A549 (cell line): ENCODE measurements around the gene IGFBP2. TPM values are rescaled to one million over a fixed set of nuclear protein-coding genes. Genes with fewer than 3 reads are reported as not detected.

Source experiments
- ATAC-seq, 2 experiments: fragments of 200-7000 bp in 1 of 2; fragments of >200 bp in 1 of 2; cut with Nextera tagmentation in 1 of 2; cut with Tn5 transposase in 1 of 2; 3 replicates each; pipeline versions ENCODE4 v1.8.0 to v1.9.1; 2018 to 2020; ENCODE audit warnings: mild to moderate bottlenecking in 1 of 2, moderate library complexity in 1 of 2
- CTCF ChIA-PET: fragments of 300-600 bp; sonication (Branson Sonifier 250); formaldehyde crosslinking; extraction: SDS; loops from one replicate; lab custom pipeline; 2021; ENCODE audit warnings: antibody characterized with exemption, inconsistent platforms; lab: Yijun Ruan, JAX
- POLR2A ChIA-PET: fragments of 350-600 bp; formaldehyde crosslinking; extraction: SDS; loops from one replicate; lab custom pipeline; 2021; ENCODE audit warnings: antibody characterized with exemption, inconsistent platforms; lab: Yijun Ruan, JAX
- DNase-seq, 2 experiments: peaks; one replicate each; pipeline versions ENCODE4 v3.0.0 to v3.0.0-alpha.2; 2011 to 2016; ENCODE audit warnings: low read depth in 1 of 2, low spot score in 1 of 2
- FAIRE-seq: peaks from 2 replicates; lab custom pipeline; 2011; peaks lifted over from hg19 to GRCh38; lab: Jason Lieb, UNC
- H3K27ac ChIP-seq, 2 experiments: fragments of >200 bp; sonication (Bioruptor Twin); formaldehyde crosslinking; 3 replicates each; pipeline ENCODE4 v1.5.1; 2016 to 2017
- H3K4me1 ChIP-seq: fragments of >200 bp; sonication (Bioruptor Twin); formaldehyde crosslinking; 3 replicates; pipeline ENCODE4 v1.6.1; 2016
- H3K4me2 ChIP-seq: fragments of >200 bp; sonication (Bioruptor Twin); formaldehyde crosslinking; 3 replicates; pipeline ENCODE4 v1.6.1; 2016
- H3K4me3 ChIP-seq: fragments of >200 bp; sonication (Bioruptor Twin); formaldehyde crosslinking; 3 replicates; pipeline ENCODE4 v1.5.1; 2016
- H3K9me3 ChIP-seq: fragments of >200 bp; sonication (Bioruptor Twin); formaldehyde crosslinking; 3 replicates; pipeline ENCODE4 v1.6.1; 2016
- BCL3 ChIP-seq: fragments of >200 bp; sonication (Bioruptor Twin); formaldehyde crosslinking; IDR thresholded peaks from 3 replicates; pipeline ENCODE4 v1.6.1; 2016
- E2F6 ChIP-seq: IDR thresholded peaks from 2 replicates; pipeline ENCODE4 v1.6.1; 2012; ENCODE audit warnings: low read depth, borderline replicate concordance
- ELK1 ChIP-seq: fragments of 150-350 bp; IDR thresholded peaks from 2 replicates; pipeline ENCODE4 v1.6.1; 2014; ENCODE audit warnings: low read depth, mild to moderate bottlenecking, low read length
- FOSB ChIP-seq: fragments of 250-450 bp; sonication (Bioruptor Pico); IDR thresholded peaks from 2 replicates; pipeline ENCODE4 v1.5.0; 2020; ENCODE audit warnings: mild to moderate bottlenecking, moderate library complexity
- HES2 ChIP-seq: fragments of >200 bp; sonication (Bioruptor Twin); formaldehyde crosslinking; IDR thresholded peaks from 2 replicates; pipeline ENCODE4 v1.6.1; 2016
- HEYL ChIP-seq: fragments of 250-450 bp; sonication (Bioruptor Pico); IDR thresholded peaks from 2 replicates; pipeline ENCODE4 v1.8.0; 2021; ENCODE audit warnings: mild to moderate bottlenecking, moderate library complexity
- HOXB13 ChIP-seq: fragments of 250-450 bp; sonication (Bioruptor Pico); IDR thresholded peaks from 2 replicates; pipeline ENCODE4 v1.5.0; 2020; ENCODE audit warnings: low read depth, mild to moderate bottlenecking, moderate library complexity
- HOXB5 ChIP-seq: fragments of 250-450 bp; sonication (Bioruptor Pico); IDR thresholded peaks from 2 replicates; pipeline ENCODE4 v1.5.0; 2020; ENCODE audit warnings: mild to moderate bottlenecking, moderate library complexity
- JUN ChIP-seq, 2 experiments: fragments of >200 bp; sonication (Bioruptor Twin); formaldehyde crosslinking; IDR thresholded peaks; 2 replicates in 1 of 2; 3 replicates in 1 of 2; pipeline ENCODE4 v1.6.1; 2016 to 2017
- JUNB ChIP-seq: fragments of >200 bp; sonication (Bioruptor Twin); formaldehyde crosslinking; IDR thresholded peaks from 2 replicates; pipeline ENCODE4 v1.6.1; 2016
- KDM5A ChIP-seq: fragments of 200-600 bp; sonication (generic); IDR thresholded peaks from 2 replicates; pipeline ENCODE4 v1.6.1; 2016; ENCODE audit warnings: antibody characterized with exemption, mild to moderate bottlenecking
- RCOR1 ChIP-seq: fragments of 150-350 bp; IDR thresholded peaks from 2 replicates; pipeline ENCODE4 v1.6.1; 2014; ENCODE audit warnings: antibody characterized with exemption, low read length, low read depth
- RNF2 ChIP-seq: fragments of 200-600 bp; sonication (generic); IDR thresholded peaks from 2 replicates; pipeline ENCODE4 v1.6.1; 2016; ENCODE audit warnings: low read depth, mild to moderate bottlenecking, antibody characterized with exemption, moderate library complexity, borderline replicate concordance
- SREBF2 ChIP-seq: fragments of 450-650 bp; IDR thresholded peaks from 2 replicates; pipeline ENCODE4 v1.6.1; 2014; ENCODE audit warnings: mild to moderate bottlenecking, moderate library complexity
- TP53 ChIP-seq: fragments of 250-450 bp; sonication (Bioruptor Pico); IDR thresholded peaks from 2 replicates; pipeline ENCODE4 v1.5.0; 2021; ENCODE audit warnings: mild to moderate bottlenecking, moderate library complexity
- ZSCAN20 ChIP-seq: fragments of 250-450 bp; sonication (Bioruptor Pico); IDR thresholded peaks from 2 replicates; pipeline ENCODE4 v1.8.0; 2022; ENCODE audit warnings: mild to moderate bottlenecking, moderate library complexity
- WGBS: methylation state at CpG from one replicate; pipeline ENCODE4 v1.1.6; 2017; ENCODE audit errors: missing lambda C conversion rate; 5-methylcytosine and 5-hydroxymethylcytosine counted together
- polyA plus RNA-seq, 4 experiments: library from polyadenylated mRNA; depleted of rRNA in 3 of 4; stranded (reverse); fragments of >200 nt; fragmentation: RNase III in 1 of 4; extraction: RNeasy Plus Mini Kit Qiagen cat#74134 plus additional on column Dnase treatment in 1 of 4; gene quantifications; 2 replicates in 3 of 4; 3 replicates in 1 of 4; pipeline ENCODE4 v1.2.3, GENCODE V29; 2011 to 2017

Gene IGFBP2
- polyA plus RNA-seq, 2 of the 4 experiments (the other 2 are of a cell fraction): 26.1 to 34.9 TPM

- ATAC-seq: no peak
- POLR2A ChIA-PET: no interaction called here
- Histone ChIP-seq H3K4me2 (no peak overlapping the region), H3K9me3 (peaks cover 8% of the 10 kb centered on the region), H3K27ac (no peak overlapping the region), H3K4me1 (peaks cover 9% of the 10 kb centered on the region)
- WGBS: 74% methylated on average over 11 of the region's 11 CpGs
- TF ChIP-seq RCOR1 (no peak), ZSCAN20 (CRISPR knock-in tag) (no peak), KDM5A (no peak)
- TF ChIP-seq, all 56 proteins: peak for 0
- FAIRE-seq: no peak
- H3K4me3 ChIP-seq: no peak overlapping the region
- CTCF ChIA-PET: interaction anchor here (0.7 kb wide), 1 partner anchor 14 kb away, joined by 3 read pairs; no protein-coding TSS in a partner anchor
- no peak for DNase-seq
Observed at GRCh38 chr2:216710551-216711301, 77.5 kb downstream of the IGFBP2 start.

- H3K27ac ChIP-seq: no peak overlapping the region
- WGBS: 54% methylated on average over 8 of the region's 8 CpGs
- no peak for DNase-seq
- peaks cover 8% of the 10 kb centered on the region for H3K9me3 ChIP-seq
- no peak for FAIRE-seq
- ChIA-PET CTCF (interaction anchor here (0.7 kb wide), 2 partner anchors 15 kb away, joined by 3 to 4 read pairs; no protein-coding TSS in a partner anchor), POLR2A (no interaction called here)
- no peak for TF ChIP-seq HES2
- peaks cover 9% of the 10 kb centered on the region for H3K4me1 ChIP-seq
- ATAC-seq: no peak
- no peak overlapping the region for H3K4me2 ChIP-seq
- no peak overlapping the region for H3K4me3 ChIP-seq
Observed at GRCh38 chr2:216711348-216711747, 78.1 kb downstream of the IGFBP2 start.

GRCh38 chr2:216713691-216714336, 80.6 kb downstream of the IGFBP2 start:
- peak overlapping the region; percentile 39 for H3K4me2 ChIP-seq
- ATAC-seq: peak; percentile 75 to 81

More at GRCh38 chr2:216713691-216714336, 80.6 kb downstream of the IGFBP2 start:
- DNase-seq (peak; percentile 15 to 41), FAIRE-seq (no peak)
- ChIA-PET CTCF (no interaction called here), POLR2A (no interaction called here)
- TF ChIP-seq HEYL (CRISPR knock-in tag): no peak
- no peak for TF ChIP-seq FOSB (CRISPR knock-in tag)
- TF ChIP-seq ELK1: no peak
- no peak for TF ChIP-seq RNF2
- no peak for TF ChIP-seq HOXB5 (CRISPR knock-in tag)
- TF ChIP-seq JUN (IDR thresholded peaks at IDR 0.05): no peak
- no peak for TF ChIP-seq JUNB
- TF ChIP-seq E2F6: no peak
- TF ChIP-seq SREBF2: no peak
- TF ChIP-seq HOXB13 (CRISPR knock-in tag): no peak
- no peak for TF ChIP-seq BCL3
- no peak for TF ChIP-seq TP53 (CRISPR knock-in tag)
- peaks cover 9% of the 10 kb centered on the region for H3K4me1 ChIP-seq
- 45% methylated on average over 8 of the region's 8 CpGs for WGBS
- H3K4me3 ChIP-seq: no peak overlapping the region
- H3K9me3 ChIP-seq: peaks cover 8% of the 10 kb centered on the region
- 0 out of 6 replicates have a peak overlapping the region, but pooled peaks of 1 of the 2 experiments have one; percentile 45 for H3K27ac ChIP-seq

Other genes starting within 250 kb of the IGFBP2 start
- gene SMARCAL1, start 220.9 kb upstream of the IGFBP2 start, polyA plus RNA-seq (2011; rRNA removed): 28.7 and 32.2 TPM in 2 replicates
- 15.3 to 18.4 TPM (median 16.8 TPM) in 3 replicates for gene SMARCAL1, start 220.9 kb upstream of the IGFBP2 start, polyA plus RNA-seq (2017; fragmentation: RNase III; extraction: RNeasy Plus Mini Kit Qiagen cat#74134 plus additional on column Dnase treatment)
- 4,046 and 4,130 TPM in 2 replicates for gene RPL37A, start 134.6 kb upstream of the IGFBP2 start, polyA plus RNA-seq (2011; rRNA removed)
- 4,215 to 4,381 TPM (median 4,330 TPM) in 3 replicates for gene RPL37A, start 134.6 kb upstream of the IGFBP2 start, polyA plus RNA-seq (2017; fragmentation: RNase III; extraction: RNeasy Plus Mini Kit Qiagen cat#74134 plus additional on column Dnase treatment)
- 0.97 and 1.5 TPM in 2 replicates for gene IGFBP5, start 62.1 kb downstream of the IGFBP2 start, polyA plus RNA-seq (2011; rRNA removed)
- 0.20 to 0.46 TPM (median 0.23 TPM) in 3 replicates for gene IGFBP5, start 62.1 kb downstream of the IGFBP2 start, polyA plus RNA-seq (2017; fragmentation: RNase III; extraction: RNeasy Plus Mini Kit Qiagen cat#74134 plus additional on column Dnase treatment)
- gene TNP1, start 226.6 kb downstream of the IGFBP2 start, polyA plus RNA-seq (2011; rRNA removed): not detected in 2 replicates
- gene TNP1, start 226.6 kb downstream of the IGFBP2 start, polyA plus RNA-seq (2017; fragmentation: RNase III; extraction: RNeasy Plus Mini Kit Qiagen cat#74134 plus additional on column Dnase treatment): not detected in 3 replicates